IMR-90 (cell line): ENCODE results near the gene UBE3A. TPM values are rescaled to one million over a fixed set of nuclear protein-coding genes. Genes with fewer than 3 reads are reported as not detected.

Experiments used
- ATAC-seq: fragments of 200-7000 bp; cut with Tn5 transposase; 2 replicates; pipeline ENCODE4 v1.9.1; 2020; ENCODE audit warnings: low read depth, mild to moderate bottlenecking, moderate library complexity
- BruUV-seq: library from RNA; stranded (reverse); fragments of 400-500 nt; replicated peaks from 2 replicates; lab custom pipeline; 2021; lab: Mats Ljungman, UMichigan
- CTCF ChIA-PET: fragments of 300-600 bp; formaldehyde crosslinking; extraction: SDS; loops from one replicate; lab custom pipeline; 2021; ENCODE audit warnings: antibody characterized with exemption; lab: Yijun Ruan, JAX
- POLR2A ChIA-PET: fragments of 300-600 bp; sonication (Branson Sonifier 250); formaldehyde crosslinking; loops from one replicate; lab custom pipeline; 2022; ENCODE audit warnings: antibody characterized with exemption; ENCODE audit not compliant: unreplicated experiment; lab: Charles Lee
- DNase-seq: peaks from one replicate; pipeline ENCODE4 v3.0.0; 2013
- H2AFZ ChIP-seq: replicated peaks from 2 replicates; pipeline ENCODE3; 2013; ENCODE audit warnings: low read length, mild to moderate bottlenecking; ENCODE audit not compliant: poor library complexity
- H2AK5ac ChIP-seq: 2 replicates; pipeline ENCODE4 v1.6.1; 2013; ENCODE audit warnings: low read depth, low read length, inconsistent platforms
- H2AK9ac ChIP-seq: replicated peaks from 2 replicates; pipeline ENCODE3; 2013; ENCODE audit warnings: mild to moderate bottlenecking, low read depth, low read length, moderate library complexity; ENCODE audit not compliant: poor library complexity
- H2BK120ac ChIP-seq: 2 replicates; pipeline ENCODE4 v1.6.1; 2013; ENCODE audit warnings: low read depth, low read length, inconsistent platforms
- H2BK15ac ChIP-seq: 3 replicates; pipeline ENCODE4 v1.6.1; 2013; ENCODE audit warnings: low read depth, low read length, inconsistent platforms
- H2BK20ac ChIP-seq: 2 replicates; pipeline ENCODE4 v1.6.1; 2013; ENCODE audit warnings: low read depth, mild to moderate bottlenecking, inconsistent platforms, low read length, moderate library complexity
- H2BK5ac ChIP-seq: 2 replicates; pipeline ENCODE4 v1.6.1; 2013; ENCODE audit warnings: mild to moderate bottlenecking, low read depth, low read length, inconsistent platforms; ENCODE audit not compliant: poor library complexity, severe bottlenecking
- H3K14ac ChIP-seq: replicated peaks from 2 replicates; pipeline ENCODE4 v1.6.1; 2013; ENCODE audit warnings: low read depth, low read length, inconsistent platforms
- H3K18ac ChIP-seq: 2 replicates; pipeline ENCODE4 v1.6.1; 2013; ENCODE audit warnings: low read depth, low read length, control low read depth
- H3K23ac ChIP-seq: 2 replicates; pipeline ENCODE4 v1.6.1; 2013; ENCODE audit warnings: low read depth, low read length, inconsistent platforms
- H3K27ac ChIP-seq: 2 replicates; pipeline ENCODE4 v1.5.1; 2013; ENCODE audit warnings: mild to moderate bottlenecking, control low read depth, low read length; ENCODE audit not compliant: insufficient read depth
- H3K27me3 ChIP-seq: 2 replicates; pipeline ENCODE4 v1.6.1; 2013; ENCODE audit warnings: low read length; ENCODE audit not compliant: control insufficient read depth, insufficient read depth
- H3K36me3 ChIP-seq: 2 replicates; pipeline ENCODE4 v1.6.1; 2013; ENCODE audit warnings: low read length, mixed read lengths; ENCODE audit not compliant: control insufficient read depth, insufficient read depth
- H3K4ac ChIP-seq: 2 replicates; pipeline ENCODE4 v1.6.1; 2013; ENCODE audit warnings: low read depth, low read length, inconsistent platforms
- H3K4me1 ChIP-seq: 2 replicates; pipeline ENCODE4 v1.6.1; 2013; ENCODE audit warnings: low read length, mixed read lengths; ENCODE audit not compliant: control insufficient read depth, insufficient read depth
- H3K4me2 ChIP-seq: 2 replicates; pipeline ENCODE4 v1.6.1; 2013; ENCODE audit warnings: low read depth, mild to moderate bottlenecking, control low read depth, low read length, moderate library complexity
- H3K4me3 ChIP-seq: 2 replicates; pipeline ENCODE4 v1.5.1; 2013; ENCODE audit warnings: low read depth, mild to moderate bottlenecking, control low read depth, low read length, moderate library complexity; ENCODE audit not compliant: insufficient read depth
- H3K56ac ChIP-seq: 2 replicates; pipeline ENCODE4 v1.6.1; 2013; ENCODE audit warnings: low read length, inconsistent platforms; ENCODE audit not compliant: insufficient read depth; ENCODE audit errors: extremely low read depth
- H3K79me1 ChIP-seq, 2 experiments: 2 replicates each; pipeline ENCODE4 v1.6.1; 2013; ENCODE audit warnings: low read length in 2 of 2, inconsistent platforms in 1 of 2, low read depth in 1 of 2
- H3K9ac ChIP-seq: 2 replicates; pipeline ENCODE4 v1.6.1; 2013; ENCODE audit warnings: low read depth, low read length, control low read depth
- H3K9me1 ChIP-seq: 2 replicates; pipeline ENCODE4 v1.6.1; 2013; ENCODE audit warnings: low read length, inconsistent platforms; ENCODE audit not compliant: insufficient read depth
- H3K9me3 ChIP-seq: 2 replicates; pipeline ENCODE4 v1.6.1; 2013; ENCODE audit warnings: low read length; ENCODE audit not compliant: control insufficient read depth, insufficient read depth
- H4K20me1 ChIP-seq: 2 replicates; pipeline ENCODE4 v1.6.1; 2013; ENCODE audit warnings: low read length, inconsistent platforms; ENCODE audit not compliant: insufficient read depth
- H4K5ac ChIP-seq: 2 replicates; pipeline ENCODE4 v1.6.1; 2013; ENCODE audit warnings: mild to moderate bottlenecking, low read depth, low read length, control low read depth
- H4K8ac ChIP-seq, 2 experiments: 2 replicates each; pipeline ENCODE4 v1.6.1; 2013; ENCODE audit warnings: low read depth in 2 of 2, low read length in 2 of 2, control low read depth in 1 of 2, inconsistent platforms in 1 of 2
- H4K91ac ChIP-seq: 2 replicates; pipeline ENCODE4 v1.6.1; 2013; ENCODE audit warnings: low read depth, low read length, inconsistent platforms; ENCODE audit not compliant: insufficient read depth
- BHLHE40 ChIP-seq: fragments of 150-350 bp; IDR thresholded peaks from 2 replicates; pipeline ENCODE4 v1.6.1; 2016; ENCODE audit warnings: mild to moderate bottlenecking, low read depth, low read length
- CEBPB ChIP-seq: IDR thresholded peaks from 2 replicates; pipeline ENCODE4 v1.6.1; 2012; ENCODE audit warnings: low read depth, low read length, improper control_type of control experiment
- CHD1 ChIP-seq: IDR thresholded peaks from 2 replicates; pipeline ENCODE4 v1.6.1; 2012; ENCODE audit warnings: low read depth, low read length, improper control_type of control experiment
- CTCF ChIP-seq: conservative IDR thresholded peaks from 2 replicates; pipeline ENCODE4 v1.5.1; 2012; ENCODE audit warnings: mild to moderate bottlenecking, low read depth, low read length, improper control_type of control experiment
- ELK1 ChIP-seq: fragments of 150-350 bp; IDR thresholded peaks from 2 replicates; pipeline ENCODE4 v1.6.1; 2016; ENCODE audit warnings: low read depth, mild to moderate bottlenecking, low read length, moderate library complexity, borderline replicate concordance
- FOS ChIP-seq: fragments of 150-350 bp; IDR thresholded peaks from 2 replicates; pipeline ENCODE4 v1.6.1; 2016; ENCODE audit warnings: low read depth, low read length
- MAFK ChIP-seq: IDR thresholded peaks from 2 replicates; pipeline ENCODE4 v1.6.1; 2012; ENCODE audit warnings: low read depth, low read length, improper control_type of control experiment
- MAZ ChIP-seq: IDR thresholded peaks from 2 replicates; pipeline ENCODE4 v1.6.1; 2012; ENCODE audit warnings: low read depth, mild to moderate bottlenecking, low read length, improper control_type of control experiment, moderate library complexity, borderline replicate concordance
- MXI1 ChIP-seq: IDR thresholded peaks from 2 replicates; pipeline ENCODE4 v1.6.1; 2012; ENCODE audit warnings: low read depth, mild to moderate bottlenecking, low read length, moderate library complexity, borderline replicate concordance
- NFE2L2 ChIP-seq: fragments of 150-350 bp; IDR thresholded peaks from 2 replicates; pipeline ENCODE4 v1.6.1; 2016; ENCODE audit warnings: low read depth, mild to moderate bottlenecking, low read length
- POLR2A ChIP-seq: IDR thresholded peaks from 2 replicates; pipeline ENCODE4 v1.6.1; 2012; ENCODE audit warnings: mild to moderate bottlenecking, low read depth, low read length
- RAD21 ChIP-seq: IDR thresholded peaks from 2 replicates; pipeline ENCODE4 v1.6.1; 2012; ENCODE audit warnings: low read length, improper control_type of control experiment
- RCOR1 ChIP-seq: IDR thresholded peaks from 2 replicates; pipeline ENCODE4 v1.6.1; 2012; ENCODE audit warnings: mild to moderate bottlenecking, low read length, improper control_type of control experiment; ENCODE audit not compliant: insufficient replicate concordance
- RFX5 ChIP-seq: IDR thresholded peaks from 2 replicates; pipeline ENCODE4 v1.8.0; 2012; ENCODE audit warnings: low read depth, mild to moderate bottlenecking, low read length, moderate library complexity
- SMC3 ChIP-seq: fragments of 150-350 bp; IDR thresholded peaks from 2 replicates; pipeline ENCODE4 v1.6.1; 2016; ENCODE audit warnings: low read depth, mild to moderate bottlenecking, antibody characterized with exemption, low read length, moderate library complexity
- WGBS, 2 experiments: methylation state at CpG; one replicate each; pipeline versions ENCODE4 v1.1.5 to v1.1.7; 2013; ENCODE audit warnings: missing lambda C conversion rate in 2 of 2; ENCODE audit not compliant: insufficient read length in 1 of 2; ENCODE audit errors: extremely low coverage in 2 of 2; 5-methylcytosine and 5-hydroxymethylcytosine counted together
- dilution Hi-C: fragments of 300-500 bp; cut with HindIII; formaldehyde crosslinking; loops from one replicate; pipeline ENCODE4 v1.14.3; 2018; ENCODE audit warnings: low sequenced_read_pairs; ENCODE audit not compliant: unreplicated experiment
- in situ Hi-C: fragments of 300-500 bp; cut with MboI; formaldehyde crosslinking; loops from 3 replicates; pipeline ENCODE4 v1.14.3; 2019; ENCODE audit warnings: low sequenced_read_pairs, inconsistent platforms, mixed read lengths
- intact Hi-C: fragments of 100-400 bp; cut with micrococcal nuclease; formaldehyde crosslinking; loops from 2 replicates; pipeline ENCODE4 v1.10.0; 2022
- polyA plus RNA-seq, 3 experiments: library from polyadenylated mRNA; depleted of rRNA; stranded (reverse); fragments of >200 nt; gene quantifications; 2 replicates each; pipeline ENCODE4 v1.2.3, GENCODE V29; 2012; ENCODE audit warnings: low replicate concordance in 1 of 3
- total RNA-seq: library from RNA; depleted of rRNA; stranded (reverse); fragments of >200 nt; gene quantifications from 2 replicates; pipeline ENCODE4 v1.2.3, GENCODE V29; 2012
- TF ChIP-seq, protein P1 (sequence below): fragments of 150-350 bp; IDR thresholded peaks from 2 replicates; pipeline ENCODE4 v1.6.1; 2017; ENCODE audit warnings: mild to moderate bottlenecking, antibody characterized with exemption, low read length, low read depth

Gene UBE3A
- total and polyA plus RNA-seq, 2 of the 4 experiments (the other 2 are of a cell fraction) = 19.3 to 53.2 TPM

DNA sequence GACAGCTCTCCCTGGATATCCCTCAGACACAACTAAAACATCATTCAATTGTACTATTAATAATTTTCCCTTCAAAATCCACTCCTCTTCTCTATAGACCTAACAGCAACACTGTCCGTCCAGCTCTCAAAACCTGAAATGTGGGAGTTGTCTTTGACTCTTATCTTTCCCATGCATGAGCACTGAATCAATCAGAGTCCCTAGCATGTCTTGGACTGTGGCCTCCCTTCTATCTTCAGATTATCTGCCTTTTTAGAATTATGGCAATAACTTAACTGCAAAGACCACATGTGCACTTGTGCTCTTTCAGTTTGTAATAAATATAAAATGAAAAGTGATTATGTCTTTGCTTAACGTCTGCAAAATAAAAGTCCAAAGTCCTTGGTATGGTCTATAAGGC lies 107.0 kb downstream of the UBE3A start:
- no peak overlapping the region for H2BK120ac ChIP-seq
- no peak overlapping the region for H3K14ac ChIP-seq
- H2AK5ac ChIP-seq = no peak overlapping the region
- H4K5ac ChIP-seq = no peak overlapping the region
- H3K9me3 ChIP-seq = no peaks in the 10 kb centered on the region
- H3K23ac ChIP-seq = no peak overlapping the region
- H3K4me3 ChIP-seq = no peak overlapping the region
- no peak overlapping the region for H2AK9ac ChIP-seq
- DNase-seq (no peak), ATAC-seq (no peak)
- H3K79me1 ChIP-seq = no peaks in the 10 kb centered on the region
- no peaks in the 10 kb centered on the region for H3K9me1 ChIP-seq
- ChIA-PET CTCF (interaction anchor here (1.3 kb wide), 1 partner anchor 11 kb away, joined by 3 read pairs; no protein-coding TSS in a partner anchor), POLR2A (no interaction called here)
- in situ Hi-C loops = loop anchor here (10.0 kb wide), 1 partner anchor 103 kb away; the partner anchor contains the start of gene UBE3A
- H2BK5ac ChIP-seq = no peak overlapping the region
- no peak overlapping the region for H2BK20ac ChIP-seq
- intact Hi-C loops = no loop called here
- H3K36me3 ChIP-seq = peaks cover 7% of the 10 kb centered on the region
- no peak overlapping the region for H3K4me2 ChIP-seq
- H4K91ac ChIP-seq = no peak overlapping the region
- no peak overlapping the region for H4K8ac ChIP-seq
- 100% methylated on average over 1 of the region's 2 CpGs; no CpG with 5 or more reads in 1 of the 2 experiments for WGBS, 2 experiments
- H3K27me3 ChIP-seq = no peaks in the 10 kb centered on the region
- no peak overlapping the region for H2AFZ ChIP-seq
- no peaks in the 10 kb centered on the region for H4K20me1 ChIP-seq
- H2BK15ac ChIP-seq = no peak overlapping the region
- no TSS peak for BruUV-seq
- H3K27ac ChIP-seq = no peak overlapping the region
- H3K18ac ChIP-seq = no peak overlapping the region
- TF ChIP-seq RAD21 (no peak), RCOR1 (no peak), CHD1 (no peak), CEBPB (no peak), FOS (no peak), RFX5 (no peak), MAZ (no peak), BHLHE40 (no peak), ELK1 (no peak), CTCF (no peak), NFE2L2 (no peak), MAFK (no peak), SMC3 (no peak), MXI1 (no peak), POLR2A (no peak)
- TF ChIP-seq, protein P1, sequence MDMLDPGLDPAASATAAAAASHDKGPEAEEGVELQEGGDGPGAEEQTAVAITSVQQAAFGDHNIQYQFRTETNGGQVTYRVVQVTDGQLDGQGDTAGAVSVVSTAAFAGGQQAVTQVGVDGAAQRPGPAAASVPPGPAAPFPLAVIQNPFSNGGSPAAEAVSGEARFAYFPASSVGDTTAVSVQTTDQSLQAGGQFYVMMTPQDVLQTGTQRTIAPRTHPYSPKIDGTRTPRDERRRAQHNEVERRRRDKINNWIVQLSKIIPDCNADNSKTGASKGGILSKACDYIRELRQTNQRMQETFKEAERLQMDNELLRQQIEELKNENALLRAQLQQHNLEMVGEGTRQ = no peak
- H3K9ac ChIP-seq = no peak overlapping the region
- dilution Hi-C loops = no loop called here
- H3K4me1 ChIP-seq = no peaks in the 10 kb centered on the region
- no peak overlapping the region for H3K4ac ChIP-seq
- no peak overlapping the region for H3K56ac ChIP-seq
